LNCaP clone FGC (cell line): ENCODE results near the gene ZNF827.

Source experiments
- DNase-seq: peaks from one replicate; pipeline ENCODE4 v3.0.0-alpha.2; 2011; ENCODE audit warnings: low read depth
- H3K4me3 ChIP-seq: 2 replicates; pipeline ENCODE4 v1.5.1; 2011; ENCODE audit warnings: mild to moderate bottlenecking, low read depth, low read length, control low read depth
- TF ChIP-seq, protein P1 (sequence below): IDR thresholded peaks from 2 replicates; pipeline ENCODE4 v1.5.1; 2012; ENCODE audit warnings: mild to moderate bottlenecking; ENCODE audit not compliant: control insufficient read depth, insufficient read depth; ENCODE audit errors: extremely low read depth

The ZNF827 gene

GRCh38 chr4:145907390-145907789, 31.2 kb downstream of the ZNF827 start:
- H3K4me3 ChIP-seq = no peak overlapping the region
- TF ChIP-seq, protein P1, sequence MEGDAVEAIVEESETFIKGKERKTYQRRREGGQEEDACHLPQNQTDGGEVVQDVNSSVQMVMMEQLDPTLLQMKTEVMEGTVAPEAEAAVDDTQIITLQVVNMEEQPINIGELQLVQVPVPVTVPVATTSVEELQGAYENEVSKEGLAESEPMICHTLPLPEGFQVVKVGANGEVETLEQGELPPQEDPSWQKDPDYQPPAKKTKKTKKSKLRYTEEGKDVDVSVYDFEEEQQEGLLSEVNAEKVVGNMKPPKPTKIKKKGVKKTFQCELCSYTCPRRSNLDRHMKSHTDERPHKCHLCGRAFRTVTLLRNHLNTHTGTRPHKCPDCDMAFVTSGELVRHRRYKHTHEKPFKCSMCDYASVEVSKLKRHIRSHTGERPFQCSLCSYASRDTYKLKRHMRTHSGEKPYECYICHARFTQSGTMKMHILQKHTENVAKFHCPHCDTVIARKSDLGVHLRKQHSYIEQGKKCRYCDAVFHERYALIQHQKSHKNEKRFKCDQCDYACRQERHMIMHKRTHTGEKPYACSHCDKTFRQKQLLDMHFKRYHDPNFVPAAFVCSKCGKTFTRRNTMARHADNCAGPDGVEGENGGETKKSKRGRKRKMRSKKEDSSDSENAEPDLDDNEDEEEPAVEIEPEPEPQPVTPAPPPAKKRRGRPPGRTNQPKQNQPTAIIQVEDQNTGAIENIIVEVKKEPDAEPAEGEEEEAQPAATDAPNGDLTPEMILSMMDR = no peak
- DNase-seq = no peak

GRCh38 chr4:145904413-145905177, 34.0 kb downstream of the ZNF827 start:
- no peak overlapping the region for H3K4me3 ChIP-seq
- DNase-seq = peak; percentile 11
- TF ChIP-seq, protein P1 = no peak

- TF ChIP-seq, protein P1 = no peak
- H3K4me3 ChIP-seq = no peak overlapping the region
- DNase-seq = no peak
Observed at GRCh38 chr4:145902522-145902921, 36.1 kb downstream of the ZNF827 start.

DNA sequence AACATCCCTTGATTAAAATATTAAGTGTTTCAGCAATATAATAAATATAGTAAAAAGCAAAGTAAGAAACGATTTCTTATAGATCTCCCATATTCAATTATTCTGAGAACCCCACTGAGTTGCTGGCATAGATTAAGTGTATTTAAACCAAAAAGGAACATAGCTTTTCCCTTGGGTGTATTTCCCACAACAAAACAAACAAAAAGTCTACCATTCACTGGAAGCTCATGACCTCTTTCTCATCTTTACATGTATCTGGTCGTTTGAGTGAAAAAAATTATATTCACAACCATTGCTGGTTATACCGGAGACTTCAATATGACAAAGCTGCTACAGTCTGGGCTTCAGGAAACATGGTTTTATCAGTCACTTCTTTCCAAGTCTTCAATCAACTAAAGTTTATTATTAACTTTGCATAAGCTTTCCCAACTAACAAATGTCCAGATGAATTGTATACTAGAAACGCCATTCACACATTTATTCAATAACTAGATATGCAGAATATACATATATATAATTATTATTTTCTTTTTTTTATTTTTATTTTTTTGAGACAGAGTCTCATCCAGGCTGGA, 38.6 kb downstream of the ZNF827 start:
- no peak overlapping the region for H3K4me3 ChIP-seq
- DNase-seq = no peak
- TF ChIP-seq, protein P1 = no peak

GRCh38 chr4:145898926-145899531, 39.6 kb downstream of the ZNF827 start:
- DNase-seq = no peak
- H3K4me3 ChIP-seq = no peak overlapping the region
- TF ChIP-seq, protein P1 = no peak

- no peak for DNase-seq
- TF ChIP-seq, protein P1 = no peak
- no peak overlapping the region for H3K4me3 ChIP-seq
Observed at GRCh38 chr4:145898466-145898865, 40.2 kb downstream of the ZNF827 start.
